Occipital lobe (tissue), 2 donors: Measurements from ENCODE around the gene AJM1. TPM values are rescaled to one million over a fixed set of nuclear protein-coding genes. Genes with fewer than 3 reads are reported as not detected.
"Not testable (repeated sequence)": the region's sequence is repeated elsewhere in the genome, so short reads cannot be mapped to it uniquely, and the experiment has no call there.

Experiments
- DNase-seq: peaks from one replicate; lab custom pipeline; 2025; lab: John Stamatoyannopoulos, UW
- total RNA-seq: library from RNA; depleted of rRNA; stranded (reverse); fragments of >200 nt; gene quantifications from one replicate; pipeline ENCODE4 v1.2.3, GENCODE V29; 2014

AJM1 gene
- total RNA-seq, 1 donor from 2014 or later = 0.94 TPM

DNA sequence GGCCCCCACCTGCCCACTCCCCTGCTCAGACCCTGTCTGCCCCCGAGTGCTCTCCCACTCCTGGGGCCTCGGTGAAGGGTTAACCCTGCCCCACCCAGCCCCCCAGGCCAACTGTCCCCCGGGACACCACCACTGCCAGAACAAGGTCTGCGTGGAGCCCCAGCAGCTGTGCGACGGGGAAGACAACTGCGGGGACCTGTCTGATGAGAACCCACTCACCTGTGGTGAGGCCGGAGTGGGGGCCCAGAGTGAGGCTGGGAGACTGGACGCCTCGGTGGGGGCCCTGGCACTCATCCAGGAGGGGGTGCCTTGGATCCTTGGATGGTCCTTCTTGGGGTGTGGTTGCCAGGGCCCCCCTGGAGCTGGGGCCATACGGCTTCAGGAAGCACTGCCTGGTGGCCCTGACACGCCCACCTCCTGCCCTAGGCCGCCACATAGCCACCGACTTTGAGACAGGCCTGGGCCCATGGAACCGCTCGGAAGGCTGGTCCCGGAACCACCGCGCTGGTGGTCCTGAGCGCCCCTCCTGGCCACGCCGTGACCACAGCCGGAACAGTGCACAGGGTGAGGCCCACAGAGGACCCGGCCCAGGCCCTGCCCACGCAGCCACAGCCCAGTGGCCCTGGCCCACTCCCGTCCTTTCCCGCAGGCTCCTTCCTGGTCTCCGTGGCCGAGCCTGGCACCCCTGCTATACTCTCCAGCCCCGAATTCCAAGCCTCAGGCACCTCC lies 12.0 kb downstream of the AJM1 start:
- no peak for DNase-seq

DNA sequence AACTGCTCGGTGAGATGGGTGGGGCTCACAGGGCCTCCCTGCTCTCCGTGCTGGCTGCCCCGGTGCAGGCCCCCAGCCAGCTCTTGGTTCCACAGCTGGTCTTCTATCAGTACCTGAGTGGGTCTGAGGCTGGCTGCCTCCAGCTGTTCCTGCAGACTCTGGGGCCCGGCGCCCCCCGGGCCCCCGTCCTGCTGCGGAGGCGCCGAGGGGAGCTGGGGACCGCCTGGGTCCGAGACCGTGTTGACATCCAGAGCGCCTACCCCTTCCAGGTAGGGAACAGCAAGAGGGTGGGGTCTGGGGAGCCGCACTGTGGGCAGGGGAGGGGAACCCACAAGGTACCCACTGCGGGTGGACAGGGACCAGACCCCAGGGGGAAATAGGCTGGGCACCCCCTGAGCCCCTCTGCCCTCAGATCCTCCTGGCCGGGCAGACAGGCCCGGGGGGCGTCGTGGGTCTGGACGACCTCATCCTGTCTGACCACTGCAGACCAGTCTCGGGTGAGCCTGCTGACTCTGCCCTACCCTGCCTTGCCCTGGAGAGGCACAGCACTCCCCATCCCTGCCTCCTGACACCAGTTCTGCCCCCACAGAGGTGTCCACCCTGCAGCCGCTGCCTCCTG lies 12.7 kb downstream of the AJM1 start:
- no peak for DNase-seq

DNA sequence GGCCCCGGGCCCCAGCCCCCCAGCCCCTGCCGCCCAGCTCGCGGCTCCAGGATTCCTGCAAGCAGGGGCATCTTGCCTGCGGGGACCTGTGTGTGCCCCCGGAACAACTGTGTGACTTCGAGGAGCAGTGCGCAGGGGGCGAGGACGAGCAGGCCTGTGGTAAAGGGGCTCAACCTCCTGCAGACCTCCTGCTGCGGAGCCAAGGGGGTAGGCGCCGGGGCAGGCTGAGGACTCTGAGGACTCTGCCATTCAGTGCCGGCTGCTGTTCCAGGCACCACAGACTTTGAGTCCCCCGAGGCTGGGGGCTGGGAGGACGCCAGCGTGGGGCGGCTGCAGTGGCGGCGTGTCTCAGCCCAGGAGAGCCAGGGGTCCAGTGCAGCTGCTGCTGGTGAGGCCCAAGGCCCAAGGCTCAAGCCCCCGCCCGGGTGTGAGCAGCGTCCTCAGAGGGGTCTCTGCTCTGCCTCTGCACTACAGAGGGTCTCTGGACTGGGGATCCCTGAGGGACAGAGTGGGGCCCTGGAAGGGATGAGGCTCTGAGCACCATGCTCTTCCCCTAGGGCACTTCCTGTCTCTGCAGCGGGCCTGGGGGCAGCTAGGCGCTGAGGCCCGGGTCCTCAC lies 13.3 kb downstream of the AJM1 start:
- no peak for DNase-seq

DNA sequence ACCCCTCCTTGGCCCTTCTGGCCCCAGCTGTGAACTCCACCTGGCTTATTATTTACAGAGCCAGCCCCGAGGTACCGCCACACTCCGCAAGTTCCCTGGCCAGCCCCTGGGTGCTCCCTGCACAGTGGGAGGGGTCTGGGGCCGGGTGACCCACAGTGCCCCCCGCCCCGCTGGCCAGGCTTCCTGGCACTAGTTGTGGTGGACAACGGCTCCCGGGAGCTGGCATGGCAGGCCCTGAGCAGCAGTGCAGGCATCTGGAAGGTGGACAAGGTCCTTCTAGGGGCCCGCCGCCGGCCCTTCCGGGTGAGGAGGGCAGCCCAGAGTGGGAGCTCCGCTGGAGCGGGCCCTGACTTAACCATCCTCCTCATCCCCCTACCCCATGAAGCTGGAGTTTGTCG lies 13.8 kb downstream of the AJM1 start:
- DNase-seq = no peak

DNA sequence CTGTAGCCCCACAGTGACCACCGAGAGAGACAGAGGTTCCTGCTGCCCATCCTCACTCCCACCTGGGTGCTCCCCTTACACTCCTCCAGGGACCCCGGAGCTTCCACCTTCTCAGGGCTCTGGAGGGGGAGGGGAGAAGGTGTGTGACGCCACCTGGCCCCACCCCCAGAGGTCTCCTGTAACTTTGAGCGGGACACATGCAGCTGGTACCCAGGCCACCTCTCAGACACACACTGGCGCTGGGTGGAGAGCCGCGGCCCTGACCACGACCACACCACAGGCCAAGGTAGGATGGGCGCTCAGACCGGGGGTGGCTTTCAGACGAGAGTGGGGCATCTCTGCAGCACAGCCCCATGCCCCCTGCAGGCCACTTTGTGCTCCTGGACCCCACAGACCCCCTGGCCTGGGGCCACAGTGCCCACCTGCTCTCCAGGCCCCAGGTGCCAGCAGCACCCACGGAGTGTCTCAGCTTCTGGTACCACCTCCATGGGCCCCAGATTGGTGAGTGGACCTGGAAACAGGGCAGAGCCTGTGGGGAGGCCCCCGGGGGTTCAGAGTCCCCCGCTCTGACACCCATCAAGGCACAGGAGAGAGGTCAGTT lies 14.4 kb downstream of the AJM1 start:
- no peak for DNase-seq

DNA sequence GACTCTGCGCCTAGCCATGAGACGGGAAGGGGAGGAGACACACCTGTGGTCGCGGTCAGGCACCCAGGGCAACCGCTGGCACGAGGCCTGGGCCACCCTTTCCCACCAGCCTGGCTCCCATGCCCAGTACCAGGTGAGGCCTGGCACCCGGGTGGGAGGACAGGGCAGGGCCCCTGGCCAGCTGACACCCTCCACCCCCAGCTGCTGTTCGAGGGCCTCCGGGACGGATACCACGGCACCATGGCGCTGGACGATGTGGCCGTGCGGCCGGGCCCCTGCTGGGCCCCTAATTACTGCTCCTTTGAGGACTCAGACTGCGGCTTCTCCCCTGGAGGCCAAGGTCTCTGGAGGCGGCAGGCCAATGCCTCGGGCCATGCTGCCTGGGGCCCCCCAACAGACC lies 14.9 kb downstream of the AJM1 start:
- DNase-seq = no peak

DNA sequence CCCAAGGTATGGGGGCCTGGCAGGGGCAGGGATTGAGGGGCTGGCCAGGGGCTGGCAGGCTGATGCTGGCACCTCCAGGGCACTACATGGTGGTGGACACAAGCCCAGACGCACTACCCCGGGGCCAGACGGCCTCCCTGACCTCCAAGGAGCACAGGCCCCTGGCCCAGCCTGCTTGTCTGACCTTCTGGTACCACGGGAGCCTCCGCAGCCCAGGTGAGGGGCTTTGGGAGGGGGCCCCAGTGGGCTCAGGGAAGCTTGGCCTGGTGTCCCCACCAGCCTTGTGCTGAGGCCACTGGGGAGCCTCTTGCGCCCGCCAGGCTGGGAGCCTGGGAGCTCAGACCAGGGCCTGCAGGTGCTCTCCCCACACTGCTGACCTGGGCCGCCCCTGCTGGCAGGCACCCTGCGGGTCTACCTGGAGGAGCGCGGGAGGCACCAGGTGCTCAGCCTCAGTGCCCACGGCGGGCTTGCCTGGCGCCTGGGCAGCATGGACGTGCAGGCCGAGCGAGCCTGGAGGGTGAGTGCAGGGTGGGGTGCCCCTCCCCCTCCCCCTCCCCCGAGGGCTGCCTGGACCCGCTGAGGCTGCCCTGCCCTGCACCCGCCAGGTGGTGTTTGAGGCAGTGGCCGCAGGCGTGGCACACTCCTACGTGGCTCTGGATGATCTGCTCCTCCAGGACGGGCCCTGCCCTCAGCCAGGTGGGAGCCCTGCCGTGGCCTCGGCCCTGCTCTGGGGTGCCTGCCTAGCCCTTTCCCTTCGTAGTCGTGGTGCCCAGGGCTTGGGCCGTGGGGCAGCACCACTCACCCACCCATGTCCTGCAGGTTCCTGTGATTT lies 15.5 kb downstream of the AJM1 start:
- no peak for DNase-seq

DNA sequence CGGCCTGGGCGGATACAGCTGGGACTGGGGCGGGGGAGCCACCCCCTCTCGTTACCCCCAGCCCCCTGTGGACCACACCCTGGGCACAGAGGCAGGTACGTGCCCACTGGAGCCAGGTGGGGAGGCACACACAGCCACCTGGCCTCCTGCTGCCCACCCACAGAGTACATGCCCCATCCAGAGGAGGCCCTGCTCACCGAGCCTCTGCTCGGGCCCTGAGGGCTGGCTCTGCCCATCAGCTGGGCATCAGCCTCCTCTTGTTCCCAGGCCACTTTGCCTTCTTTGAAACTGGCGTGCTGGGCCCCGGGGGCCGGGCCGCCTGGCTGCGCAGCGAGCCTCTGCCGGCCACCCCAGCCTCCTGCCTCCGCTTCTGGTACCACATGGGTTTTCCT lies 16.2 kb downstream of the AJM1 start:
- DNase-seq = no peak

DNA sequence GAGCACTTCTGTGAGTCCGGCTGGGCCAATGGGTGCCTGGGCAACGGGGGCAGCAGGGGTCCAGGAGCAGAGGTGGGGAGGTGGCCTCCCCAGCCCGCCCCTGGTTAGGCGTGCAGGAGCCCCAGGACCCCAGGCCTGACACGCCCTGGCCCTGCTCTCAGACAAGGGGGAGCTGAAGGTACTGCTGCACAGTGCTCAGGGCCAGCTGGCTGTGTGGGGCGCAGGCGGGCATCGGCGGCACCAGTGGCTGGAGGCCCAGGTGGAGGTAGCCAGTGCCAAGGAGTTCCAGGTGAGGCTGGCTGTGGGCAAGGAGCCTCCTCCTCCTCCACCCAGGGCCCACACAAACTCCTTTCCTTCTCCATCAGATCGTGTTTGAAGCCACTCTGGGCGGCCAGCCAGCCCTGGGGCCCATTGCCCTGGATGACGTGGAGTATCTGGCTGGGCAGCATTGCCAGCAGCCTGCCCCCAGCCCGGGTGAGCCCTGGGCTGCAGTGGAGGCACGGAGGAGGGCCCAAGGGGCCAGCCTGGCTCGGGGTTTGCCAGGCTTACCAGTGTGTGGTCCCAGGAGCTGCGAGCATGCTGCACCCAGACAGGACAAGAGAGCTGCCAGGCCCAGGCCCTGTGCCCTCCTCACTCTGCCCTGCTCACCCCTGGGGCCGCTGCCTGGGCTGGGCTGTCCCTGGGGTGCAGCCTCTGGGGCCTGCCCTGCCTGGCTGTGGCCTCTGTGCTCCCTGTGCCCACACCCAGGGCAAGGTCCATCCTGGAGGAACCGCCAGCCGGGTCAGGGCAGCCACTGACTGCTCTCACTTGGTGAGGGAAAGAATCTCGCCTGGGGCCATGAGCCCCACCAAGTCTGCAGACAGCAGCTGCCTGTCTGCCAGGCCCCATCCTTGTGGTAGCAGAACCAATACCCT lies 16.8 kb downstream of the AJM1 start:
- no peak for DNase-seq

DNA sequence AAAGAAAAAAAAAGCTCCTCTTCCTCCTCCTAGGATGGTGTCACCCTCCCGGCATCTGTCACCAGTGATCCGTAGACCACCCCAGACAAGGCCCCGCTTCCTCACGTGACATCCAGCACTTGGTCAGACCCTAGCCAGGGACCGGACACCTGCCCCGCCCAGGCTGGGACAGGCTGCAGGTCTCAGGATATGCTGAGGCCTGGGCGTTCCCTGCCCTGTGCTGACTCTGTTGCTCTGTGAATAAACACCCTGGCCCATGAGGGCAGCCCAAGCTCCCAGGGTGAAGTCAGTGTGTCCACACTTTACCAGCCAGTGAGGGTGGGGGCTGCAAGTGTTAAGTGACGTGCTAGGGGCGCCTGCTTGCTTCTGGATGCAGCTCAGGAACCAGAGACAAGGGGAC lies 18.3 kb downstream of the AJM1 start:
- no peak for DNase-seq

DNA sequence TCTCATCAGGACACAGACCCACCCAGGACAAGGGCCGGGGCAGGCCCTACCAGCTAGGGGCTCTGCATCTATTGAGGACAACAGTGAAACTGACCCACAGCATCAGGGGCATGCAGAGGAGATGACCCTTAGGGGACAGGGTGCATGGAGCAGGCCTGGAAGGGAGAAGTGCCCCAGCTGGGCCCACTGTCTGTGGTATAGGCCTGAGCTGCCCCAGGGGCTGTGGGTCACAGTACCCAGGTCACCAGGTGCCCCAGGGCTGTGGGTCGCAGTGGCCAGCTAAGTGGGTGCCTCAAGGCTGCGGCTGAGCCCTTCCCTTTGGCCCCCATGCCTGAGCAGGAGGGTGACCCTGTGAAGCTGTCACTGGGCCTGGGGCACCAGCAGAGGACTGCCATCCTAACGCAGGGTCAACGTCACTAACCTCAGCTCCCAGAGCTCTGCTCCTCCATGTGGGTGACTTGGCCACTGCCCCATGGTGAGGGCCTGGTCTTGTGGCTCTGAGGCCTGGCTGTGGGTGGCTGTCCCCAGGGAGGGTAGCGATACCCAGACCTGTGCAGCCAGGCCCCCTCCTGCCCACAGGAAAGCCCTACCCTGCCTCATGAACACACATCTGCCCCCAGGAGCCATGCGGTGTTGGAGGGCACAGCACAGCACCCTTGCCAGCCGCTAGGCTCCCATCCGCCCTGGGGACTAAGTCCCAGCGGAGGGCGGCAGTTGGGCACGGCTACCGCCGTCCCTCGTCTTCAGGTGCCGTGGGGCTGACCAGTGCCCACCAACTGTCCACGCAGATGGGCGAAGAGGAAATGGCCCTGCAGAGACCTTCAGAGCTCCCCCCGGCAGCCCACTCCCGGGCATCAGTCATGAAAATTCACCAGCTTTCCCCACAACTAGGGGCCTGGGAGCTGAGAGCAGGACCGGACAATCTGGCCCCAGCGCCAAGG lies 18.9 kb downstream of the AJM1 start:
- no peak for DNase-seq

DNA sequence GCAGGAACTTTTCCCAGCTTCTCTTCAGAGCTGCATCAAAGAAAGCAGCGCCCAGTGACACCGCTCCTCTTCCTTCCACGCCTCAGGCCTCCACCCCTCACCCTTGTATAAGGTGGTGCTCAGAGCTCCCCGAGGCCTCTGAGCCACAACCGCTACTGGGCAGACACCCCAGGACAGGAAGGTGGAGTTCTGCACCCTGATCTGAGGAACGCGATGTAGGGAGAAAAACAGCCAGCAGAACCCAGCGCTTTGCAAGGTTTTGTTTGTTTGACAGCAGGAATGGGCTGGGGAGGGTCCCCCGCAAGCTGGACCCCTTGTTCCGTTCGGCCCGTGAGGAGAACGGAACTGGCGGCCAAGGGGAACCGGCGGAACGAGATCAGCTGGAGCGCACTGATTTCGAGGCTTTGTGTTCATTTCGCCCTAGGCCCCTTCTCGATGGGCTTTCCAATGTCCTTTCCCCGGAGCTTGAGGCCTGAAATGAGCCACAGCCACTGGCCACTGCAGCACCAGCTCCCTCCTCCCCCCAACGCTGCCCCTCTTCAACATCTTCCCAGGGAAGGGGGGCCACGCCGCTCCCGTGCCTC lies 19.7 kb downstream of the AJM1 start:
- DNase-seq = no peak

DNA sequence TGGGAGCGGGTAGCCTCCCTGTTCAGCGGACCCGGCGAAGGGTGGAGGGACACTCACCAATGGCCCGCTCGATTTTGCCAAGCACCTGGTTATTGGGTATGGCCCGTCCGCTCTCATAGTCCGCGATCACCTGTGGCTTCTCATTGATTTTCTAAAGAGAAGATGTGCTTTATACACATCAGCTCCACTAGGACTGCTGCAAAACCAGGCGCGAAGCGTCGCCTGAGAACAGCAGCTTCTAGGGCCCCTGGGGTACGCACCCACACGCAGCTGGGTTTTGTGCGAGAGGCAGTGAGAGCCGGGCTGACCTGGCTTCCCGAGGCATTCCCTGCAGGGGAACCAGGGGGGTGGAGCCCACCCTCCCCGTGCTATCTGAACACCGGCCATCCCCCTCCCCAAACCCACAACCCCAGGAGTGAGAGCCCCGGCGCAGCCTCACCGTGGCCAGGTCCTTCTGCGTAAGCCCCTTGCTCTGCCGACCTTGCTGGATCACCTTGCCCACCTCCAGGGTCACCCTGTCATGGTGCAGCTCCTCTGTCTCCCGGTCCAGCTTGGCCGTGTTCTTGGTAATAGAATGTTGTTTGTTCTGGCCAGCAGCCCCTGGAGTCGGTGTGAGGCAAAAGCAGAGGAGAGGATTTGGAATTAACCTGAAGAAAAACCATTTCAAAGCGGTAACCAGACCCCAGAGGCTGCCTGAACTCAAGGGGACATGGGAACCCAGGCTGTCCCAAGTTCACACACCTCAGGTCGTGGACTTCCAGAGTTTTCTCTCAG lies 20.8 kb downstream of the AJM1 start:
- DNase-seq = no peak

DNA sequence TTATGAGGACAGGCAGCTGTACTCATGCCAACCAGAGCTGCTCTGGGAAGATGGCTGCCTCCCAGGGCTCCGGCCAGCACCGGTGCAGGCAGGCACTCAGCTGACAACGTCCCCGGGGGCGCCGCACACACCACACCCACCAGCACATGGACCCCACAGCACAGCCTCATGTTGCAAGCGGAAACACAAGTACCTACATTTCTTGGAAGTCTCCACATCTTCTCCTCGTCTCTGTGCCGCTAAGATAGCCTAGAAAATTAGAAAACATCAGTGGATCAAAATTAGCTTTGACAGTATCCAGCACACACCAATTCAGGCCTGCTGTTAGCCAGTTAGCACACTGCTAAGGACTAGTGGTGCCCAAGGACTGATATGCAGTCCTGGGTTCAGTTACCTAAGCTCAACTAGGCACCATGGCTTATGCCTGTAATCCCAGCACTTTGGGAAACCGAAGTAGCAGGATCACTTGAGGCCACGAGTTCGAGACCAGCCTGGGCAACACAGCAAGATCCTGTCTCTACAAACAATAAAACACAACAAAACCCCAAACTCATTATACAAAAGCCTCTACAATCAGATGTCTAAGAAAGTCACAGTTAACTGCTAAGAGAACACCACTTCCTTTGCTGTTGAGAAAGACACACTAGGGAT lies 21.5 kb downstream of the AJM1 start:
- no peak for DNase-seq

DNA sequence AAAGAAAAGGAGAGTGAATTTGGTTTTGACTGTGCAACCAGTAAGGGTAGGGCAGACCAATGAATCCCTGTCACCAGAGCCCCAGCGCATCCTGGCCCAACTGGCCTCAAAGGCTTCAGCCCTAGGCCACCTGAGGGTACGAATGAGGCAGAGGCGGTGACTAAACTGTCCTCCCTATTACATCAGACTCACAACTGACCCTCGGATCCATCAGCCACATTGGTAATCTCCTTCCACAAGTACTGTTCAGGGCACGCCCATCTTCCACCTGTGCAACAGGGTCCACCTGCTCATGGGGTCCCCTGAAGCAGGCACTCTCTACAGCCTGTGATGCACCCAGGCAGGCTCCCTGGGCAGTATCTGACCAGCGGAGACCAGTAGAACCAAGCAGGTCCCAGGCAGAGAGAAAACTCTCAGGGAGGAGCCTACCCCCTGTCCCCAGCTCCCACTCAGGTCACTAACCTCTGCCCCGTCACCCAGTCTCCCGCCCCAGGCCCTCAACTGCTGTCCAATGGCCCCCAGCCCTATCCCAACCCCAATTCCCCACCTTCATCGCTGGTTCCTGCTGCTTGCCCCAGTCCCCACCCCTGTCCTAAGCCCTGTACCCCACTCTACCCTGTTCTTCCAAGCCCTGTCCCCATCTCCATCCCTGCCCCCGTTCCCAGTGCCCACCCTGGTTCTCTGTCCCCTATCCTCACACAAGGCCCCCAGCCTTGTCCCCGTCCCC lies 22.9 kb downstream of the AJM1 start:
- DNase-seq = no peak

DNA sequence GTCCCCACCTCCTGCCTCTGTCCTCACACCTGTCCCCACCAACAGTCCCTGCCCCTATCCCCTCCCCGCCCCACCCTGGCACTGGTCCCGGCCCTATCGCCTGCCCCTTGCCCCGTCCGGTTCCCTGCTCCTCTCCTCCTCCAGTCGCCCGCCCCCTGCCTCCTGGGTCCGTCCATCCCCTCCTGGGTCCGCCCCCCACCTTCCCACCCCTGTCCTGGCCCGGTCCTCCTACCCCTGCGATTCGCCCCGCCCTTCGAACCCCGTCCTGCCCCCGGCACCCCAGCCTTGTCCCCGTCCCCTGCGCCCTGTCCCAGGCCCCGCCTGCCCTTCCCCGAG lies 23.5 kb downstream of the AJM1 start:
- DNase-seq = no peak

DNA sequence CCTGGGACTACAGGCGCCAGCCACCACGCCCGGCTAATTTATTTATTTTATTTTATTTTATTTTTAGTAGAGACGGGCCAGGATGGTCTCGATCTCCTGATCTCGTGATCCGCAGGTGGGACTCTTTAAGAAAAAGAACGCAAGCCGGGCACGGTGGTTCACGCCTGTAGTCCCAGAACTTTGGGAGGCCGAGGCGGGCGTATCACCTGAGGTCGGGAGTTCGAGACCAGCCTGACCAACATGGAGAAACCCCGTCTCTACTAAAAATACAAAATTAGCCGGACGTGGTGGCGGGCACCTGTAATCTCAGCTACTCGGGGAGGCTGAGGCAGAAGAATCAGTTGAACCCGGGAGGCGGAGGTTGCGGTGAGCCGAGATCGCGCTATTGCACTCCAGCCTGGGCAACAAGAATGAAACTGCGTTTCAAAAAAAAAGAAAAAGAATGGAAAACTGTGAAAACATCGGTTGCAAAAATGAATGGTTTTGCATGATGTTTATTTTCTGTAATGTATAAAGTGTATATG lies 24.7 kb downstream of the AJM1 start:
- DNase-seq = not testable (repeated sequence)
